HG02678 (cell line): ENCODE results near the gene IL34.
"Not testable (repeated sequence)": the region's sequence is repeated elsewhere in the genome, so short reads cannot be mapped to it uniquely, and the experiment has no call there.

Experiments used
- ATAC-seq: cut with Tn5 transposase; IDR thresholded peaks from one replicate; pipeline ENCODE4 v1.9.1; 2021; ENCODE audit warnings: mild to moderate bottlenecking, moderate library complexity; ENCODE audit not compliant: unreplicated experiment

Gene IL34

DNA sequence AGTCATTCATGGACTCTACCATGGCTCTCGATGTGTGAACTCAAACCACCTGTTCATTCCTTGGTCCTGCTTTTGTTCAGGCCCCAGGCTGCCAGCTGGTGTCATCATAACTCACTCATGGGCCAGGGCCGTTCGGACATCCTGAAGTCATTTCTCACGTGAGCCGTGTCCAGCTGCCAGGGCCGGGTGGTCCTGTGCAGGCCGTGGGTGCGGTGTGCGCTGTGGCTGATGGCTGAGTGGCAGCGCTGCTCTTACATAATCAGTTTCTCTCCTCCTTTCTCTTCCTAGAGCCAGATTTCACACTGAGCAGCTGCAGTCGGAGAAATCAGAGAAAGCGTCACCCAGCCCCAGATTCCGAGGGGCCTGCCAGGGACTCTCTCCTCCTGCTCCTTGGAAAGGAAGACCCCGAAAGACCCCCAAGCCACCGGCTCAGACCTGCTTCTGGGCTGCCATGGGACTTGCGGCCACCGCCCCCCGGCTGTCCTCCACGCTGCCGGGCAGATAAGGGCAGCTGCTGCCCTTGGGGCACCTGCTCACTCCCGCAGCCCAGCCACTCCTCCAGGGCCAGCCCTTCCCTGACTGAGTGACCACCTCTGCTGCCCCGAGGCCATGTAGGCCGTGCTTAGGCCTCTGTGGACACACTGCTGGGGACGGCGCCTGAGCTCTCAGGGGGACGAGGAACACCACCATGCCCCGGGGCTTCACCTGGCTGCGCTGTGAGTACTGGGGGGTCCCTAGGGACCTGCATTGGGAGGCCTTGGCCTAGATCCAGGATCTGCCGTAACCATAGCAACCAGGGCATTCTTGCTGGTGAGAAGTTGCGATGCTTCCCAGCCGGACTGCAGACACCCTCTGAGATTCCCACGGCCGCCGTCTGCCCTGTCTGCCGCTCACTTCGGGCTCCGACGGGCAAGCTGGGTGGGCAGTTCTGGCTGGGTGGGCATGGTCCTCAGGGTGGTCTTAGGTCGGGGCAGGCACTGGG lies at the start of gene IL34:
Gene IL34, plus strand, starts transcription at position 300 of the 982 bp plus-strand sequence. Its CDS starts 389 bp downstream, at position 689.
- no peak for ATAC-seq

DNA sequence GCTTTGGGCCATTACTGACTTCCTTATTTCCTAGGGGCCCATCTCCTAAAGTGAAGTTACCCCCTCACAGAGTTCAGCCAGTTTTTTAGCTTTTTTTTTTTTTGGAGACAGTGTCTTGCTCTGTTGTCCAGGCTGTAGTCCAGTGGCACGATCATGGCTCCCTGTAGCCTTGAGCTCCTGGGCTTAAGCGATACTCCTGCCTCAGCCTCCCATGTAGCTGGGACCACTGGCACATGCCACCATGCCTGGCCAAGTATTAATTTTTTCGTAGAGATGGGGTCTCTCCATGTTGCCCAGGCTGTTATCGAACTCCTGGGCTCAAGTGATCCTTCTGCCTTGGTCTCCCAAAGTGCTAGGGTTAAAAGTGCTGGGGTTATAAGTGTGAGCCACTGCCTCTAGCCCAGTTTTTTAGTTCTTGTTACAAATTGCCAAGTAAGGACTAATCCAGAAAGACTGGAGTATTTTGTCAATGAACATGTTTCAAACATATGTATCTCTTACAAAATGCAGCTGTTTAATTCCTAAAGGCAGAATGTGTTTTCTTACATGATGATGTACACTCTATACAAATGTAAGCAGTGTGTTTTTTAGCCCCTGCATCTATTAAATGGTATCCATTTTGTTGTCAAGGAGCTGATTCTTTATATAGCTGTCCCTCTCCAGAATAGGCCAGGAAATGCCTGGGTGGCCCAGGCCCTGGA lies 49.1 kb upstream of the IL34 start:
- no peak for ATAC-seq

GRCh38 chr16:70598937-70599503 lies 47.3 kb upstream of the IL34 start:
- no peak for ATAC-seq

DNA sequence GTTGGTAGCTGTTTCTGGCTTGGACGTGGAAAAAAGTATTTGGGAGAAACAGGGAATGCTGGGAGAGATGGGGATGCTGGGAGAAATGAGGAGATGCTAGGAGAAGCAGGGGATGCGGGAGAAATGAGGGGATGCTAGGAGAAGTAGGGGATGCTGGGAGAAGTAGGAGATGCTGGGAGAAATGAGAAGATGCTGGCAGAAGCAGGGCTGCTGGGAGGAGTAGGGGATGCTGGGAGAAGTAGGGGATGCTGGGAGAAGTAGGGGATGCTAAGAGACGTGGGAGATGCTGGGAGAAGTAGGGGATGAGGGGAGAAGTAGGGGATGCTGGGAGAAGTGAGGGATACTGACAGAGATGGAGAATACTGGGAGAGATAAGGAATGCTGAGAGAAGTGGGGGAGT lies 45.6 kb upstream of the IL34 start:
- ATAC-seq: no peak

GRCh38 chr16:70601576-70602575 lies 44.5 kb upstream of the IL34 start:
- ATAC-seq: no peak

DNA sequence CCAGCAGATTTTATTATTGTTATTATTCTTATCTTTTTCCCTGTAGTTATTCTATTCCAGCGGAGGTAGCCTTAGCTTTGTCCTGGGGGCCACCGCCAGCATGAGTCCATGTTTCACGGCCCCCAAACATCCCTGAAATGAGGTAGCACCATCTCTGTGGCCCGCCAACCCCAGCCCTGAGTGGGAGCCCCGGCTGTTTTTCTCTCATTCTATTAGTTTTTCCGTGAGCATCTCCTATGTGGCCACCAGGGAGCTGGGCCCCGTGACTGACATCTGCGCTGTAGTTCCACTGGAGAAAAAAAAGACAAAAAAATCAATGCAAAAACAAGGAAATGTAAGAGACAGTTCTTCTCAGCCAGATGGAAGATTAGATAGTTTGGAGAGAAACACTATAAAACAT lies 43.5 kb upstream of the IL34 start:
- ATAC-seq: no peak

DNA sequence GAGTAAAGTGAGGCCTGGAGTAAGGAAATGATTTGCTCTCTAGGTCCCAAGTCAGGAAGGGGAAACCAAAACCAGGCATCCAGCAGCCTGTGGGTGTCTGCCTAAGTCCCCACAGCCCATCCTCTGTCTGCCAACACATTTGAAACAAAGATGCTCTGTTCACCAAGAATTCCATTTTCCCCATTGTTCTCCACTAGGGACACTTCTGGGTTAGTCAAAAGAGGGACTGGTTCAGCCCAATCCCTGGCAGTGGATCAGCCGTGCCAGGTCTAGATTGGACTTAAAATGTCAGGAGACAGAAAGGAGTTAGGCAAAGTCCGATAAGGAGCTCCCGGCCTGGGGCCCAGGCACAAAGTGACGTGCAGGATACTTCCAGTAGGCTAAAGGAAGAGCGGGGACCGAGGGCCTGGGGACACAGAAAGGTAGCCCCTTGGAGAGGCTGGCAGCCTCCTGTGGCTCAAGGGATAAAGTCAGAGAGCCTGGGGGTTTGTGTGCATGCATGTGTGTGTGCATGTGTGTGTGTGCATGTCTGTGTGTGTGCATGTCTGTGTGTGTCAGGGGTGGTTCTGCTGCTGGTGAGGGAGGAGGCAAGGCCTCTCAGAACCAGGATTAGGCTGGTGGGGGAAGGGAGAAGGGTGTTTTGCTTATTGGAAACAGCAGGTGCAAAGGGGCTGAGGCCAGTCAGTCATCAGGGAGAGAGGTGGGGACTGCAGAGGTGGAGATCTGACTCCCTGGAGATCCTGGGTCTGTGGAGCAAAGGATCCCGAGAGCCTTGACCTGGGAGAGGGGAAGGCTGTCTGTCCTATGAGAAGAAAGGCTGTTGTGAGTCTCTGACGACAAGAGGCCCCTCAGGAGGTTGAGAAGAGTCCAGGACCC lies 41.7 kb upstream of the IL34 start:
- ATAC-seq: no peak

DNA sequence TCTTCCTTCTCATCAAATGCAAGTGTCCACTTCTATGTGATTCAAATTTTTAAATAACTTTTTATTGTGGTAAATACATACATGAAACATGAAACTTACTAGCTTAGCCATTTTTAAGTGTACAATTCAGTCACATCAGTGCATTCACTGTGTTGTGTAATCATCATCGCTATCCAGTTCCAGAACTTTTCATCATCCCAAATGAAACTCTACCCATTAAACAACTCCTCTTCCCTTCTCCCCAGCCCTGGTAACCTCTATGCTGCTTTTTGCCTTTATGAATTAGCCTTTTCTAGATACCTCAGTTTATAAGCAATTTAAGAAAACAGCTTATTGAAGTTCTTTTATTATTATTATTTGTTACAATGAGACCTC lies 41.1 kb upstream of the IL34 start:
- no peak for ATAC-seq

DNA sequence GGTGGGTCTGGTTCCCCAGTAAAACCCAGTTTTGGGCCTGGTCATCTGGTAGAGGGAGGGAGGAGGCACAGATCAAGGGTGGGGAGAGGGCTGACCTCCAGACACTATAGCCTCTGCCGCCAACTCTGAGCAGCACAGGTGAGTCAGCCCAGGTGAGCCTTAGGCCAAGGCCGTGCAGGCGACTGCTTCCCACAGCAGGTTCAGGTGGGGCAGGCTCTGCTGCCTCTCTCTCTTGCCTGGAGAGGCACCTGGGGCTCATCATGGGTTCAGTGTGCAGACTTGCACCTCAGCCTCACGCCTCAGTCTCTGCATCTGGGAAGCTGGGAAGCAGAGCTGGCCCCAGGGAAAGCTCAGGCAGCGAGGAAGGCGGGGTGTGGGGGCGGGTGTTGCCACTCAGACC lies 37.8 kb upstream of the IL34 start:
- ATAC-seq: no peak

- no peak for ATAC-seq
Measured at GRCh38 chr16:70610273-70611223, 35.8 kb upstream of the IL34 start.

DNA sequence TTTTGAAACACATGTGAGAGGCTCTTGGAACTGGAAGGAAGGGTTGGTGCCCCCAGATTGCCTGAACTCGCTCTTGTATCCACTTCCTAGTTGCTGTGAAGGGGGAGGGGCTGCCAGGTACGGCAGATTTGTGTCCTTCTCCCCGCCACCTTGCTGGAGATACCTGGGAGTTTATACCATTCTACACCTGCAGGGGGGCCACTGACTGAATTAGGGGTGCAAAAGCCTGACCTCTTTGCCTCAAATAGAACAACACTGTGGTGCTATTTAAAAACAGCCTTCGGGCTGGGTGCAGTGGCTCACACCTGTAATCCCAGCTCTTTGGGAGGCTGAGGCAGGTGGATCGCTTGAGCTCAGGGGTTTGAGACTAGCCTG lies 35.1 kb upstream of the IL34 start:
- ATAC-seq: no peak

DNA sequence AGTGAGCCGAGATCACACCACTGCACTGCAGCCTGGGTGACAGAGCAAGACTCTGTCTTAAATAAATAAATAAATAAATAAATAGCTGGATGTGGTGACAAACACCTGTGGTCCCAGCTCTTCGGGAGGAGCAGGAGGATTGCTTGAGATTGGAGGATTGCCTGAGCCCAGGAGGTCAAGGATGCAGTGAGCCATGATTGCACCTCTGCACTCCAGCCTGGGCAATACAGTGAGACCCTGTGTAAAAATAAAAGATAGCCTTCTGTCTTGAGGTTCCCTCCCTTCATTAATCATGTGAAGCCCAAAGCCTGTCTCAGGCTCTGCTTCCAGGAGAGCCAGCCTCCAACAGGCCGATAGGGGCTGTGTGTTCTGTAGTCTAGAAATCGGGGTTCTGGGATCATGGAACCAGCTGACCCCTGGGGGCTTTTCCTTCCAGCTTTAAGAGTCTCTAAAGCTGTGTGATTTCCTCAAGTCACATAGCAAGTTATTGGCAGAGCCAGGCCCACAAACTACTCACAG lies 34.5 kb upstream of the IL34 start:
- no peak for ATAC-seq

GRCh38 chr16:70612931-70613330 lies 33.4 kb upstream of the IL34 start:
- ATAC-seq: no peak

DNA sequence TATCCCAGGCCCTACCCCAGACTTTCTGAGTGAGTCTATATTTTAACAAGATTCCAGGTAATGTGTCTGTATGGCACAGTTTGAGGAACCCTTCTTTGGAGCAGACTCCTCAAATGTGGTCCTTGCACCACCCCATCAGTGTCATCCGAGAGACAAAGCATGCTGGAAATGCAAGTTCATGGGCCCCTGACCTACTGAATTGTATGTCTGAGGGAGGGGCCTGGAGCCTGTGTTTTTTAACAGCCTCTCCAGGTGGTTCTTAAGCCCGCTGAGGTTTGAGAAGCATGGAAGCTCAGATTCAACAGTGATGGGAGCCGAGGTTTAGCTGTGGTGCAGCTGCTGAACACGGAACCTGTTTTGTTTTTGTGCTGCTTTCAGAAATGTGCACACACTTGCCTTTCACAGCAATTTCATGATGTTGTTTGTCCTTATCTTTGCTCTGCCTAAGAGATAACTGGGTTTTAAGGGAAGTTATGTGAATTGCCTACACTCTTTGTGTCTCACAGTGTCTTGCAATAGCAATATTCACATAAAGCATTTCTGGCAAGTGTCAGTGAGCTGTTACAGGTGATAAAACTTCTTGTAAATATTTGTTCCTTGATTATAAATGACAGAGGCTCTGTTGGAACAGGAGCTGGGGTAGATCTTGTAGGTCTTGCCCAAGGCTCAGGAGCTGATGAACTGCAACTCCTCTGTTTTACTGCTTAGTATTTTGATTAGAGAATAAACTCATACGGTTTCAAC lies 32.0 kb upstream of the IL34 start:
- ATAC-seq: no peak

DNA sequence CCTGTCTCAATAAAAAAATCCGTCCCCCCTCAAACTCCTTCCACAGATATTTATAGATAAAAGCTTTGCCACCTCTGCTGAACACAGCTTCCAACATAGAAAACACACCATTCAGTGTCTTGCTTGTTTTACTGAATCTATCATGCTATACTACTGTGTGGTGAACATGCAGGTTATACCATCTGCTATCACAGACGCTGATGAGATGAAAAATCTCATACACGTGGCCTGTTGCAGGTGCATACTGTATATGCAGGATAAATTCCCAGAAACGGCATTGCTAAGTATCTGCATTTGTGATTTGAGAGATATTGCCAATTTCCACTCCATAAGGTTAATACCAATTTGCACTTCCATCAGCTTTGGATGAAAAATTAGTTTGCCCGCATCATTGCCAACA lies 30.4 kb upstream of the IL34 start:
- ATAC-seq: no peak

GRCh38 chr16:70621864-70622263 lies 24.5 kb upstream of the IL34 start:
- ATAC-seq: not testable (repeated sequence)

DNA sequence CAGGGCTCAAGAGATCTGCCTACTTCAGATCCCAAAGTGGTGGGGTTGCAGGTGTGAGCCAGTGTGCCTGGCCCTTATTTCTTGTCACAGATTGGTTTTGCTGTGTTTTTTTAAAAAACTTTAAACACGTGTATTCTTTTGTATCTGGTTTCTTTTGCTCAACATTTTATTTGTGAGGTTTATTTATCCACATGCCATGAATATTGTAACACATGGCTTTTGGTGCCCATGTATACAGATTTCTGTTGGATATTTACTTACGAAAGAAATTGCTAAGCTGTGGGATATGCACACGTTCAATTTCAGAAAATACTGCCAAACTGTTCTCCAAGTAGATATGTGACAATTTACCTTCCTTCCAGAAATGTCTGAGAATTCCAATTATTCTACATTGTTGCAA lies 18.7 kb upstream of the IL34 start:
- no peak for ATAC-seq
